ENCODE data around the gene BLNK. TPM values are rescaled to one million over a fixed set of nuclear protein-coding genes. Genes with fewer than 3 reads are reported as not detected.
"Not testable (repeated sequence)": the region's sequence is repeated elsewhere in the genome, so short reads cannot be mapped to it uniquely, and the experiment has no call there.

BLNK gene
- total RNA-seq, 1 donor from 2014 or later: not detected

DNA sequence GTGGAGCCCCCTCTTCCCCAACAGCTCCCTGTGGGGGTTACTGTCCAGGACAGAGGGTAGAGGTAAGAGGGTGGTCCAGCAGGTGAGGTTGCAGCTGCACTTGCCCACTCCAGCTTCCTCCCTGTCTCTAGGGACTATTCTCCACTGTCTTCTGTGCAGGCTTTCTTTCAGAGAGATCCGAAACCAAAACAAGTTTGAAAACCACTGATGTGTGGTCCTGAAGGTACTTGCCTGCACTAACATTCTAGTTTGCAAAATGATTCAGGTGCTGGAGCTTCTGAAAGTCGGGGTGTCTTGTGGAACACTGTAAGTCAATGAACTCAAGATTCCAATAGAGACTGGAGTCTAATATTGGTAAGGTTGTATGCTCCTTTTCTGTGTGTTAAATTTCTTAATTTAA lies 63.1 kb downstream of the BLNK start:
- TF ChIP-seq, protein P1, sequence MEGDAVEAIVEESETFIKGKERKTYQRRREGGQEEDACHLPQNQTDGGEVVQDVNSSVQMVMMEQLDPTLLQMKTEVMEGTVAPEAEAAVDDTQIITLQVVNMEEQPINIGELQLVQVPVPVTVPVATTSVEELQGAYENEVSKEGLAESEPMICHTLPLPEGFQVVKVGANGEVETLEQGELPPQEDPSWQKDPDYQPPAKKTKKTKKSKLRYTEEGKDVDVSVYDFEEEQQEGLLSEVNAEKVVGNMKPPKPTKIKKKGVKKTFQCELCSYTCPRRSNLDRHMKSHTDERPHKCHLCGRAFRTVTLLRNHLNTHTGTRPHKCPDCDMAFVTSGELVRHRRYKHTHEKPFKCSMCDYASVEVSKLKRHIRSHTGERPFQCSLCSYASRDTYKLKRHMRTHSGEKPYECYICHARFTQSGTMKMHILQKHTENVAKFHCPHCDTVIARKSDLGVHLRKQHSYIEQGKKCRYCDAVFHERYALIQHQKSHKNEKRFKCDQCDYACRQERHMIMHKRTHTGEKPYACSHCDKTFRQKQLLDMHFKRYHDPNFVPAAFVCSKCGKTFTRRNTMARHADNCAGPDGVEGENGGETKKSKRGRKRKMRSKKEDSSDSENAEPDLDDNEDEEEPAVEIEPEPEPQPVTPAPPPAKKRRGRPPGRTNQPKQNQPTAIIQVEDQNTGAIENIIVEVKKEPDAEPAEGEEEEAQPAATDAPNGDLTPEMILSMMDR (IDR thresholded peaks at IDR 0.05): no peak
- TF ChIP-seq EZH2phosphoT487 (IDR thresholded peaks at IDR 0.05) (no peak), EZH2 (IDR thresholded peaks at IDR 0.05) (no peak)
- no peak overlapping the region for H2AFZ ChIP-seq (replicated peaks)
- H3K36me3 Mint-ChIP-seq: no peaks in the 10 kb centered on the region
- no peak overlapping the region for H3K9ac ChIP-seq
- H3K27ac Mint-ChIP-seq: no peak overlapping the region
- H3K27me3 Mint-ChIP-seq (ENCODE audit: insufficient read depth, low read depth): no peaks in the 10 kb centered on the region
- no peaks in the 10 kb centered on the region for H3K4me1 Mint-ChIP-seq
- H3K27ac ChIP-seq: no peak overlapping the region
- no peaks in the 10 kb centered on the region for H3K9me3 ChIP-seq (ENCODE audit: low read depth)
- no peak for DNase-seq (ENCODE audit: low spot score)
- H3K4me3 ChIP-seq: no peak overlapping the region
- no peak overlapping the region for H3K4me3 Mint-ChIP-seq
- H3K27me3 ChIP-seq: no peaks in the 10 kb centered on the region
- no peaks in the 10 kb centered on the region for H4K20me1 ChIP-seq (ENCODE audit: low read depth)
- H3K4me1 ChIP-seq: no peaks in the 10 kb centered on the region
- H3F3A ChIP-seq (ENCODE audit: low read depth): no peaks in the 10 kb centered on the region
- no peaks in the 10 kb centered on the region for H3K36me3 ChIP-seq
- no peaks in the 10 kb centered on the region for H3K79me2 ChIP-seq (ENCODE audit: low read depth)
- no peaks in the 10 kb centered on the region for H3K9me3 Mint-ChIP-seq
- H3K4me2 ChIP-seq: no peak overlapping the region

GRCh38 chr10:96205580-96205979 lies 65.8 kb downstream of the BLNK start:
- H3K4me1 ChIP-seq: no peaks in the 10 kb centered on the region
- H3K27ac ChIP-seq: no peak overlapping the region
- no peak overlapping the region for H2AFZ ChIP-seq (replicated peaks)
- no peaks in the 10 kb centered on the region for H3K27me3 ChIP-seq
- H3K36me3 ChIP-seq: no peaks in the 10 kb centered on the region
- H3K36me3 Mint-ChIP-seq: no peaks in the 10 kb centered on the region
- H3K4me3 ChIP-seq: no peak overlapping the region
- no peak overlapping the region for H3K4me3 Mint-ChIP-seq
- no peaks in the 10 kb centered on the region for H3K9me3 ChIP-seq (ENCODE audit: low read depth)
- no peaks in the 10 kb centered on the region for H3K4me1 Mint-ChIP-seq
- H4K20me1 ChIP-seq (ENCODE audit: low read depth): no peaks in the 10 kb centered on the region
- H3K27me3 Mint-ChIP-seq (ENCODE audit: insufficient read depth, low read depth): peaks cover 3% of the 10 kb centered on the region
- DNase-seq (ENCODE audit: low spot score): no peak
- no peak overlapping the region for H3K4me2 ChIP-seq
- H3K79me2 ChIP-seq (ENCODE audit: low read depth): no peaks in the 10 kb centered on the region
- H3K9ac ChIP-seq: no peak overlapping the region
- no peak overlapping the region for H3K27ac Mint-ChIP-seq
- TF ChIP-seq, protein P1 (IDR thresholded peaks at IDR 0.05): no peak
- TF ChIP-seq EZH2 (IDR thresholded peaks at IDR 0.05) (no peak), EZH2phosphoT487 (IDR thresholded peaks at IDR 0.05) (no peak)
- no peaks in the 10 kb centered on the region for H3K9me3 Mint-ChIP-seq
- H3F3A ChIP-seq (ENCODE audit: low read depth): no peaks in the 10 kb centered on the region

DNA sequence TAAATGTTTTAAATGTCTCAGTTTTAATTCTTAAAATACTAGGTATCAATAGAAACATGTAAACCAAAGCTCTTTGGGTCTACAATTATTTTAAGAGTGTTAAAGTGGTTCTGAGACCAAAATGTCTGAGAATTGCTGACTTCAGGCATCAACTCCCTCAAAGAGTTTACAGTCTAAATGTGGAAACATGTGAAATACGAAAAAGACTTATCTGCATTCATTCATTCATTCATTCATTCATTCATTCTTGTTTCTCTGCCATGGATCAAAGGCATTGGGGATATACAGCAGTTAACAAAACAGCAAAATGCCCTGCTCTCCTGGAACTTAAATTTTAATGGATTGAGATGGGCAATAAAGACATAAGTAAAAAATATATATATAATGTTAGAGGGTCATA lies 69.8 kb downstream of the BLNK start:
- Mint-ChIP-seq H3K27me3 (ENCODE audit: insufficient read depth, low read depth) (peaks cover 3% of the 10 kb centered on the region), H3K4me3 (no peak overlapping the region), H3K36me3 (no peaks in the 10 kb centered on the region), H3K9me3 (no peaks in the 10 kb centered on the region), H3K4me1 (peaks cover 2% of the 10 kb centered on the region), H3K27ac (no peak overlapping the region)
- no peaks in the 10 kb centered on the region for H3K79me2 ChIP-seq (ENCODE audit: low read depth)
- H3K9me3 ChIP-seq (ENCODE audit: low read depth): no peaks in the 10 kb centered on the region
- H3K4me1 ChIP-seq: peaks cover 4% of the 10 kb centered on the region
- H3K36me3 ChIP-seq: no peaks in the 10 kb centered on the region
- no peaks in the 10 kb centered on the region for H4K20me1 ChIP-seq (ENCODE audit: low read depth)
- no peak overlapping the region for H3K4me3 ChIP-seq
- no peak overlapping the region for H3K4me2 ChIP-seq
- DNase-seq (ENCODE audit: low spot score): no peak
- H2AFZ ChIP-seq (replicated peaks): no peak overlapping the region
- no peak for TF ChIP-seq EZH2 (IDR thresholded peaks at IDR 0.05)
- TF ChIP-seq EZH2phosphoT487 (IDR thresholded peaks at IDR 0.05): no peak
- TF ChIP-seq, protein P1 (IDR thresholded peaks at IDR 0.05): no peak
- no peak overlapping the region for H3K27ac ChIP-seq
- H3K27me3 ChIP-seq: no peaks in the 10 kb centered on the region
- no peaks in the 10 kb centered on the region for H3F3A ChIP-seq (ENCODE audit: low read depth)
- no peak overlapping the region for H3K9ac ChIP-seq

GRCh38 chr10:96189505-96189904 lies 81.9 kb downstream of the BLNK start:
- H3K4me3 Mint-ChIP-seq, H3K27ac Mint-ChIP-seq: not testable (repeated sequence)

More at GRCh38 chr10:96189505-96189904, 81.9 kb downstream of the BLNK start:
- DNase-seq (ENCODE audit: low spot score); H3K4me3 ChIP-seq; H3K79me2 ChIP-seq (ENCODE audit: low read depth); H3F3A ChIP-seq (ENCODE audit: low read depth); H2AFZ ChIP-seq (replicated peaks); H4K20me1 ChIP-seq (ENCODE audit: low read depth); H3K36me3 ChIP-seq; H3K9me3 Mint-ChIP-seq; H3K36me3 Mint-ChIP-seq; H3K27me3 Mint-ChIP-seq (ENCODE audit: insufficient read depth, low read depth); H3K9ac ChIP-seq; H3K27ac ChIP-seq; H3K9me3 ChIP-seq (ENCODE audit: low read depth); H3K4me2 ChIP-seq; H3K4me1 Mint-ChIP-seq; H3K27me3 ChIP-seq; H3K4me1 ChIP-seq: not testable (repeated sequence)

All from neural progenitor cell (in vitro differentiated cells).